ENCODE results near the gene FAM83E.
"Not testable (repeated sequence)": the region's sequence is repeated elsewhere in the genome, so short reads cannot be mapped to it uniquely, and the experiment has no call there.

FAM83E gene

GRCh38 chr19:48608798-48609263, 6.0 kb downstream of the FAM83E start:
- DNase-seq = peak; percentile 16

GRCh38 chr19:48607359-48607755, 7.5 kb downstream of the FAM83E start:
- no peak for DNase-seq

- DNase-seq = no peak
Observed at GRCh38 chr19:48606463-48607358, 8.2 kb downstream of the FAM83E start, which contains the start of gene SPACA4. TSS of gene SPACA4 (plus strand) at chr19:48606742. CDS start at chr19:48606979, 237 bp downstream.

- no peak for DNase-seq
Observed at GRCh38 chr19:48603850-48604249, 11.0 kb downstream of the FAM83E start.

- DNase-seq = no peak
Observed at GRCh38 chr19:48603449-48603848, 11.4 kb downstream of the FAM83E start.

- DNase-seq = no peak
Observed at GRCh38 chr19:48603001-48603400, 11.9 kb downstream of the FAM83E start.

GRCh38 chr19:48600679-48601417, 14.0 kb downstream of the FAM83E start:
- DNase-seq = no peak

- DNase-seq = no peak
Observed at GRCh38 chr19:48598996-48599700, 15.7 kb downstream of the FAM83E start.

- no peak for DNase-seq
Observed at GRCh38 chr19:48596679-48597465, 18.0 kb downstream of the FAM83E start.

- no peak for DNase-seq
Observed at GRCh38 chr19:48596237-48596636, 18.6 kb downstream of the FAM83E start.

GRCh38 chr19:48595833-48596232, 19.0 kb downstream of the FAM83E start:
- no peak for DNase-seq

GRCh38 chr19:48595171-48595570, 19.7 kb downstream of the FAM83E start:
- no peak for DNase-seq

- no peak for DNase-seq
Observed at GRCh38 chr19:48591021-48591420, 23.9 kb downstream of the FAM83E start.

- peak; percentile 30 for DNase-seq
Observed at GRCh38 chr19:48588670-48589401, 26.0 kb downstream of the FAM83E start.

- DNase-seq = no peak
Observed at GRCh38 chr19:48587387-48587786, 27.5 kb downstream of the FAM83E start.

GRCh38 chr19:48582168-48582567, 32.7 kb downstream of the FAM83E start:
- DNase-seq = no peak

GRCh38 chr19:48578891-48579290, 36.0 kb downstream of the FAM83E start:
- DNase-seq = no peak

GRCh38 chr19:48577908-48578307, 37.0 kb downstream of the FAM83E start:
- DNase-seq = not testable (repeated sequence)

GRCh38 chr19:48575931-48576622, 38.8 kb downstream of the FAM83E start:
- DNase-seq = no peak

- DNase-seq = no peak
Observed at GRCh38 chr19:48573163-48573505, 41.7 kb downstream of the FAM83E start.
